ENCODE results near the gene MEIS3. TPM values are rescaled to one million over a fixed set of nuclear protein-coding genes. Genes with fewer than 3 reads are reported as not detected.

The MEIS3 gene
- total RNA-seq, 1 experiment from 2014 or later = 35.8 TPM

DNA sequence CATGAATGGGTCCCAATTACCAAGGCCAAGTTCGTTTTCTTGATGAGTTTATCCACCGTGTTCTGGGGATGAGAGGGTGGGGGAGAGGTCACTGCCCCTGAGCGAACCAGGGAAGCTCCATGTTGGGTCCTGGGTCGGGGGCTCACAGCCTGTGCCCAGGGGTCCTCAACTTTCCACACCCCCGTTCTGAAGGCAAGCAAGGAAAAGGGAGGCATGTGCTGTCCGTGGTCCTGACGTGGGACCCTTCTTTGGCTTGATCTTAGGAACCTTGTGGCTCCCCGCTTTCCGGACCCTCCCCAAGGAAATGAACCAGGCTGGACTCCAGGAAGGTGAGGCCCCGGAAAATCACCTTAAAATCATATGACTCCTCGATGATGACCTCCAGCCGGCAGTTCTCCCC, 18.2 kb upstream of the MEIS3 start:
- no peak for ATAC-seq

More for the DNA sequence above, 18.2 kb upstream of the MEIS3 start:
- peak; percentile 80; the same call in 1 of the 2 replicates for TF ChIP-seq REST (IDR thresholded peaks at IDR 0.05; ENCODE audit: low read depth)
- no peak for TF ChIP-seq ELF1 (IDR thresholded peaks at IDR 0.05; ENCODE audit: borderline replicate concordance, low read depth)
- Histone ChIP-seq H3K9me2 (ENCODE audit: insufficient read depth) (no peaks in the 10 kb centered on the region), H3K79me2 (ENCODE audit: insufficient read depth, low read length) (no peaks in the 10 kb centered on the region), H2AFZ (ENCODE audit: low read depth, low read length, poor library complexity, severe bottlenecking) (no peak overlapping the region), H3K36me3 (ENCODE audit: control insufficient read depth in 1 of 2, insufficient read depth in 2 of 2, low read length in 2 of 2) (no peaks in the 10 kb centered on the region), H3K4me3 (replicated peaks in 1 of 2; ENCODE audit: low read depth in 1 of 2, low read length in 2 of 2) (no peak overlapping the region), H4K20me1 (ENCODE audit: insufficient read depth) (no peaks in the 10 kb centered on the region), H3K27me3 (ENCODE audit: insufficient read depth, low read length) (no peaks in the 10 kb centered on the region), H3K27ac (ENCODE audit: low read depth, low read length) (no peak overlapping the region), H3K4me1 (ENCODE audit: control insufficient read depth in 1 of 2, insufficient read depth in 2 of 2, low read length in 2 of 2) (peaks cover 0 to 10% of the 10 kb centered on the region in 2 experiments; a peak in 2 of 4 replicates), H3K9ac (ENCODE audit: low read length) (no peak overlapping the region), H3K4me2 (ENCODE audit: low read length) (no peak overlapping the region), H3K9me3 (ENCODE audit: control insufficient read depth in 1 of 2, insufficient read depth in 1 of 2, low read depth in 1 of 2, low read length in 2 of 2) (no peaks in the 10 kb centered on the region)
- ChIA-PET POLR2A (no interaction called here), RAD21 (ENCODE audit: low non-redundant PET in 1 of 2, low total read pairs in 2 of 2, uncharacterized antibody in 2 of 2, unreplicated experiment in 2 of 2) (no interaction called here), CTCF (interaction anchor here (1.5 to 3.2 kb wide), 4 partner anchors 9 to 274 kb away, joined by 13 to 68 read pairs (median 22); partner anchors contain the start of genes EHD2 and NAPA)
- no peak for DNase-seq (ENCODE audit: low read depth, low spot score)
- intact Hi-C loops (cut with micrococcal nuclease) = no loop called here
- BruUV-seq (replicated peaks) = no TSS peak
